Measurements from ENCODE around the gene TMEM94. TPM values are rescaled to one million over a fixed set of nuclear protein-coding genes. Genes with fewer than 3 reads are reported as not detected.

TMEM94 gene
- total RNA-seq, 1 experiment from 2014 or later, result 24.3 TPM

DNA sequence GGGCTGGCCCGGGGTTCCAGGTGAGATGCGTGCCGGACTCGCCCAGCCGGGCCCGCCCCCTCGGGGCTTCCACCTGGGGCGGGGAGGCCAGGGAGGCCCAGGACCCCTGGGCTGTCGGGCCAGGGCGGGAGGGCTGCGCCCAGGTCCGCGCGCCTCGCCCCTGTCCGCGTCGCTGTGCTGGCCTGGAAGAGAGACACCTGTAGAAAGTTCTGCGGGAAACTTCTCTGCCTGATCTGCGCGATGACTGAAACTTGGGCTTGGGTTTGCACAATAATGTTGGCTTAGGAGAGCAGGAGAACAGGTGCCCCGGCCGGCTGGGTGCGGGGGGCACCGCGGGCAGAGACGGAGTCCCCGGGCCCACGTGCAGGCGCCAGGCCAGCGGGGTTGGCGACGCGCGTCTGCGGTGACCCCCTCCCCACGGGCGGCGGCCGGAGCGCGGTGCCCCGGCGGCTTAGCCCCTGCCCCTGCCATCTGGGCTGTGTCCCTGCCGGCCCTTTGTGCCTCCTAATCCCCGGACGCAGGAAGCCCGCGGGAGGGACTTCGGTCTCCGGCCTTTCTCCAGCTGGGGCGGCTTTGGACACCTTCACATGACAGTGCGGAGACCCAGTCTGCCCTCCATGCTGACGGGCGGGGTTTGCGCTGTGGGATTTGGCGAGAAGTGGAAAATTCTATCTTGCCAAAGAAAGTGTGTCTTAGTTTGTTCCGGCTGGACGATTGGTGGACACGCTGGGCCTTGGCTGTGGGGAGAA is 69.5 kb downstream of the TMEM94 start:
- no peak for DNase-seq (ENCODE audit: low spot score)

DNA sequence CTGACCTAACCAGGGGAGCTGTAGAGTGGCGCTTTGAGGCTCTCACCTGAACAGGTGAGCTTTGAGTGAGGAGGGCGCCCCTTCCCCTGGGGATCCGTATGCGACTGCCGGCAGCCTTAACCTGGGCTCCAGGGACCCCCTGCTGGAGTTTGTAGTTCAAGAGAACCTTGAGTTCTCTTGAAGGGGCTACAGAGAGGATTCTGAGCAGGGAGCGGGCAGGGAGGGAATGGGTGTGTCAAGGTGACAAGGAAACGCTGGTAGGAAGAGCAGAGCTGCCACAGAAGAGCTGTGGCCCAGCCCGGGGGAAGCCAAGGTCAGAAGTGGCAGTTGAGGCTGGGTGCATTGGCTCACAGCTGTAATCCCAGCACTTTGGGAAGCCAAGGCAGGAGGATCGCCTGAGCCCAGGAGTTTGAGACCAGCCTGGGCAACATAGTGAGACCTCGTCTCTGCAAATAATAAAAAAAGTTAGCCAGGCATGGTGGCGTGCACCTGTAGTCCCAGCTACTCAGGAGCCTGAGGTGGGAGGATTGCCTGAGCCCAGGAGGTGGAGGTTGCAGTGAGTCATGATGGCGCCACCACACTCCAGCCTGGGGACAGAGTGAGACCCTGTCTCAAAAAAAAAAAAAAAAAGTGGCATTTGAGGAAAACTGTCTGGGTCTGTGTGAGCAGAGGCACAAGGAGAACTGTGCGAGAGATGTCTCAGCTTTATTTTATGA is 70.3 kb downstream of the TMEM94 start:
- DNase-seq (ENCODE audit: low spot score), result no peak

DNA sequence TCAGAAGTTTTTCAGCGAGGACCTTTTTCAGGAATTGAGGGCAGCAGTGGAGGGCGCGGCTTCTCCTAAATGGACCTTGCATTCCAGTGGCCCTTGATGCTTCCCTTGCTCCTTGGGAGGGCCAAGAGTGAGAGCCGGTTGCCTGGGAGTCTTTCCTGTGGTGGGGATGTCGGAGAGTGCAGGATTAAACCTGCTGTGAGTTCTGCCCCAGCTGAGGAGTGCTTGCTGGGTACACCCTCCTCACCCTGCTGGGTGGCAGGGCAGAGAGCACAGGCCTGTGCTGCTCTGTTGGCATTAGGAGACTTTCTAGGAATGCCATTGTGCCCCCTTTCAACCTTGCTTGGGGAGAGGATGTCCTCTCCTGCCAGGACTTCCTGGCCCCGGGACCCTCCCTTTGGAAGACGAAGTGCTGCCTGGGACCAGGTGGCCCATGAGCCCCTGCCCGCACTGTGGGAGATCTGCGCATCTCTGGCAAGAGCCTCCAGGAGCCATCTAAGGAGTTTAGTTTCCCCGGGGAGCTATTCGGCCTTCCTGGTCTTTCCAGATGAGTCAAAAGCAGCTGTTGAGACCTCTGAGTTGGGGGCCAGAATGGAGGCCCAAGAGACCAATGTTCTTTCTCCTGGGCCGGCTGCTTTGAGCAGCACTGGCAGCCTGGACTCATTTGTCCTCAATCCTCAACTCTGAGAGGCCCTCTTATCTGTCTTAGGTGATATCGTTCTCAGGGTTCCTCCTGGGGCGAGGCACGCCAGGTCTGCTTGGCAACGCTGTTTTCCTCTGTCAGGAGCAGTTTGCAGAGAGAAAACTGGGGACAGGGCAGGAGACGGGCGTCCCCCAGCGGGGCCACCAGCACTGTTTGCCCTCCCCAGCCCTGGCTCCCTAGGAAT is 74.6 kb downstream of the TMEM94 start:
- no peak for DNase-seq (ENCODE audit: low spot score)

DNA sequence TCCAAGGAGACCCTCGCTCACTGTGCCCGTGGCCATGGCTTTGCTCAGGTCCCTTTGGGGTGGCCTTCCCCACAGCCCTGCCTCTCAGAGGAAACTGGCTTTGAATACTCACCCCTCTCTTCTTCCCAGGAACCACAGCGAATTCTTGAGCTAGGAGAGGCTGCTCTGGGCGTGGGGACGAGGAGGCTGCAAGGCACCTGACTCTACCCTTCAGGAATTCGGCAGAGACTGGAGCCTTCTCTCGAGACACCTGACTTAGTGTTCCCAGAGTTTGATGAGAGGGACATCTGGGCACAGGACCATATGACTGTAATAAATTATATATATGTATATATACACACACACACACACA is 75.3 kb downstream of the TMEM94 start:
- DNase-seq (ENCODE audit: low spot score), result no peak

DNA sequence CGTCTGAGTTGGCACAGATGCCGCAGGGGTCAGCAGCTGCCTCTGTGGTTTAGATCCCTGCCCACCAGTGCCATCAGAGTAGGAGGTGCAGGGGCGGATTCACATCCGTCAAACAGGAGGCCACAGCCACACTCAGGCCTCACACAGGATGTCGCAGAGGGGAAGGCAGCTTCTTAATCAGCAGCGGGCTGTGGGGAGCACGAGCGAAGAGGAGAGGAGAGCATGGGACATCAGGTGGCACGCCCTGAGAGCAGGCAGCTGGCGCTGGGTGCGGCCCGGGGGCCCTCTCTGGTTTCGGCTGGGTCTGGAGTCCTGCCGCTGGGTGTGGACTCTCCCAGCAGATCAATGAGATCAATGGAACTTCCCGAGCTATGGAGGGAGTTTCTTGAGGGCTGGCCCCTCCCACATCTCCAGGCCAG is 78.7 kb downstream of the TMEM94 start:
- DNase-seq (ENCODE audit: low spot score), result no peak

DNA sequence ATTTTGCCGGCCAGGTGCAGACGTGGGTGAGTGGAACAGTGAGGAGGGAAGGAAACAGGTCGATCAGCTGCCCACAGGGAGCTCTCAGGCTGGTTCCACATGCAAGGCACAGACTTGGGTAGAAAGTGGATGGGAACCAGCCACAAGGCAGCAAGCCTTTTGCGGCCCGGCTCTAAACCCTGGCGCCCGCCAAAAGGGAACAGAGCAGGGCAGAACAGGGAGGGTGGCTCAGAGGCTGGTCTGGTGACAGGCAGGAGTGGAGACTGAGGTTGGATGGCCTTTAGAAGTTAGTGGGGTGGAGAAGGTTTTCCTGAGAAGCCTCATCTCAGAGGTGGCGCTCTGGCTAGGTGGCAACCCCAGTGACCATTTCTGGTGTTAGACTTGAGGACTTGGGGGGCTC is 79.4 kb downstream of the TMEM94 start:
- no peak for DNase-seq (ENCODE audit: low spot score)

DNA sequence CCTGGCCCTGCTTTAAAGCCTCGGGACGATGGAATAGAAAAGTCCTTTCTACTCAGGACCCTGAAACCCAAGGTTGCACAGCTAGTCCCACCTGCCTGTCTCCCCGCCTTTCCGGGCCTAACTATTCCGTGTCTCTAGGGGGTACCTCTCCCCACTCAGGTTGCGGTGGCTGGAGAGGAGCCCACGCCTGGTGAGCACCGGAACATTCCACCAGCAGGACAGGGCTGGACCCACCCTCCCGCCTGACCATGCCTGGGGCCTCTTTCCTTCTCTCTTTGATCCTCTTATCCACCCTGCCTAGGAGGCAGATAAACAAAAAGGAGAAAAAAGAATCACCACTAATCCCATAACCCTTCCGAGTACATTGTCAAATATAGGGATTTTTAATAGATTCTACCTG is 79.9 kb downstream of the TMEM94 start:
- DNase-seq (ENCODE audit: low spot score), result no peak

DNA sequence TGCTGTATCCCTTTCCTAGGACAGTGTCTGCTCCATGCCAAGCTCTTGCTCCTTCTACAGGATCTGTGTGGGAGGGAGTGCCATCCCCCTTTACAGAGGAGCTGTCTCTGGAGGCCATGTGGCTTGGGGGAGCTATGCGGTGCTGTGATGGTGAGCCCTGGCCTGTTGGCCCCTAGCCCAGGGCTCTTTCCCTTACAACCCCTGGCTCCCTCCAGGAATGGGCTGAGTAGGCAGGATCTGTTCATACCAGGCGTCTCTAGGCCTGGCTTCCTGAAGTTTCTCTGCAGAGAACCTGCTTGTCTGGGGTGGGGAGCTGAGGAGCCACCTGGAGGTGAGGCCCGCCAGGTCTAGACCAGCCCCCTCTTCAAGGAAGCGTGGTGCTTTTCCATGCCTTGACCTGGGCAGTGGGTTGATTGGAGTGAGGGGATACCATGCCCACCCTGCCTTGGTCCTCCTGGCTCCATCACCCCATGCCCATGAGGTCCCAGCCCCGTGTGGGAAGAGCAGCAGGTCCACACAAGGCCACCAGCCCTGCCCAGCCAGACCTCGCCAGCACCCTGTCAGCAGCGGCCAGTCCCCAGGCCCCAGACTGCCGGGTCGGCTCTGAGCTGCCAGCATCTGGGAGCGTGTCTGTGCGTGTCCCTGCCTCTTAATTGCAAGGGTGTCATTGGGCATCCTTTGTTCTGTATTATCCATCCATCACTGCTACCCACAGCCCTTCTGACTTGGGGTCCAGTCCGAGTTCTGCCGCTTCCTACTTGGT is 83.7 kb downstream of the TMEM94 start:
- DNase-seq (ENCODE audit: low spot score), result no peak

DNA sequence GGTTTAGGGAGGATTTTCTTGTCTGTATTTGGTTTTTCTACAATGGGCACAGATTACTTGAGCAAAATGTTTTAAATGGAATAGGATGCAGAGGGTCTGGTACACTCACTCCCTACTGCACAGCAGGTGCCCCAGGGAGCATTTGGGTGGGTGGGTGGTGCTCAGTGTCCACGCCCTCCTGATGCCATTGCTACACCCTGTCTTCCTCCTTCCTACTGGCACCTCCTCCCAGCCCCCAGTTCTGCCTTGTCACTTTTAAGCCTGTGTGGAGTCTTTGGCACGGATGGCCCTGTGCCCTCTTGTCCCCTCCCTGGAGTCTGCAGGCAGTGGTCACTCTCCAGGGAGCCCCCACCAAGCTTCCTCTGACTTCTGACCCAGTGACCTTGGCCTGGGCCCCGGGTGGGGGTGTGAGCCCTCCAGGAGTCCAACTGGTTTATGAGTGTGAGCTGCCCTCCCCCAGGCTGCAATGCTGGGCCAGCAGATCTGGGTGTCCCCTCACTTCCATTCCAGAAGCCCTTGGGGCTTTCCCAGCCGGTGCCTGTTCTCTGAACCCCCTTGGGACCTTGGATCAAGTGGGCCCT is 84.6 kb downstream of the TMEM94 start:
- DNase-seq (ENCODE audit: low spot score), result no peak

DNA sequence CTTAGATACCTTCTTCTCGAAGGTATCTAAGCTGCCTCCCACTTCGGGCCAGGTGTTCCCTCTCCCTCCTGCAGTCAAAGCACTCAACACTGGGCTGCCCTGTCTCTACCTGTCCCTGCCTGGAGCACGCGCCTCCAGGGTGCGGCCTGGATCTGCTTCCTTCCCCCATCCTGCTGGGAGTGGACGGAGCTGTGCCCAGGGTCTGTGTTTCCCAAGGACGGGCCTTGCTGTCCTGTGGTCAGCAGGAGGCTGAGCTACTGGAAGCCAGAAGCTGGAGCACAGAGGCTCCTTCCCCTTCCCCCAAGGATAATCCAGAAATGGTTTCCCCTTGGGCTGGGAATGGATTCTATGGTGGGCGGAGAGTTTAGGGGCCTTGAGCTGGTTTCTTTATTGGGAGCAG is 85.8 kb downstream of the TMEM94 start:
- no peak for DNase-seq (ENCODE audit: low spot score)

DNA sequence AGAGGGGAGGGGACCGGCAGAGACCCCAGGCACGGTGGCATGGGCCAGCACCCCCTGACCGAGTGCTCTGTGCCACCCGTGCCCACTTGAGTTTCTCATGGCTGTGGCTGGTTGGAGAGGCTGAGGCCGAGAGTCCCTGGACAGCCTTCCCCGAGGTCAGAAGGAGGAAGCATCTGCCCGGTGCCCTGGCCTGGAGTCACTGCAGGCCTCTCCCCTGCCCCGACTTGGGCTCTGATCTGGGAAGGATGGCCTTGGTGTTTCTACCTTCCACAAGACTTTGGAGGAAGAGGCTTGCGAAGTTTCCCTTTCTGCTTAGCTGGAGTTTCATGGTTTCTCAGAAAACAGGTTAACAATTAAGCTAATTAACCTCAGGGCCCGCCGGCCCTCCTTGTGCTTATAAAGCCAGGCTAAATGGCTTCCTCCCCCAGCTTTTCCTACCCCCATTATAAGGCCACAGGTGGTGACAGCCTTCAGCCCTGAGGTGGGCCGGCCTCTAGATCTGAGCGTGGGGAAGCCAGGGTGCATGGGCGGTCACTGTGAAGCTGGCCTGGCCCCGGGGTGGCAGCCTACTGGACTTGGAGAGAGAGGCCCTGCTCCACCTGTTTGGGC is 86.4 kb downstream of the TMEM94 start:
- DNase-seq (ENCODE audit: low spot score), result no peak

DNA sequence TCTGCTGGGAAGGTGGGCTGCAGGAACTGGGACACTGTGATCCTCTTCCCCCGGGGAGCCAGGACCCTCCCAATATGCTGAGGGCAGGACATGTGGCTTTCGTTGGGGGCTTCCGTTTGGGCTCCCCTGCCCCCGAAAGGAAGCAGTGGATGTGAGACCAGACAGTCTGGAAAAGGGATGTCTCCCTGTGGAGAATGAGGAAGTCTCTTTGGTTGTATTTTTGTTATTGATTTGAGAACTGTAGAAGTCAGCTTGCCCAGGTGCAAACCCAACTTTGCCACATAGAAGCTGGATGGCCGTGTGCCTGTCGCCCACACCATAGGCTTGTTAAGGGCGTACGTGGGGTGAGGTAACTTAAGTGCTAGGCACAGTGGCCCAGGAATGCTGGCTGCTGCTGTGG is 87.8 kb downstream of the TMEM94 start:
- DNase-seq (ENCODE audit: low spot score), result no peak

DNA sequence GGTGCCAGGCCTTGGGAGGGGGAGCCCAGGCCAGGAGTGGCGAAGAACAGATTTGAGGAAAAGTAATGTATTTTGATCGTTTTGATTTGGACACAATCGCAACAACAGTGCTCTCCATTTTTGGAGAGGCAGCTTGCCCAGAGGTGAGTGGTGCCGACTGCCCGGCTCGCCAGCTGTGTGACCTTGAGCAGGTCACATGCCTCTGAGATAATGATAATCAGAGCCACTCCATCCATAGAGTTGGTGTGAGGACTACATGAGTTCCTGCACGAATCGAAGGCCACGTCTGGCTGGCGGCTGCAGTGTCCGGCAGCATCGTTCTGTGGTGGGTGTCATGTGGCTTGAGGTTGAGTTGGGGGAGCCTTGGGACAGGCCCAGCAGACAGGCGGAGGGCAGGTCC is 89.7 kb downstream of the TMEM94 start:
- no peak for DNase-seq (ENCODE audit: low spot score)

DNA sequence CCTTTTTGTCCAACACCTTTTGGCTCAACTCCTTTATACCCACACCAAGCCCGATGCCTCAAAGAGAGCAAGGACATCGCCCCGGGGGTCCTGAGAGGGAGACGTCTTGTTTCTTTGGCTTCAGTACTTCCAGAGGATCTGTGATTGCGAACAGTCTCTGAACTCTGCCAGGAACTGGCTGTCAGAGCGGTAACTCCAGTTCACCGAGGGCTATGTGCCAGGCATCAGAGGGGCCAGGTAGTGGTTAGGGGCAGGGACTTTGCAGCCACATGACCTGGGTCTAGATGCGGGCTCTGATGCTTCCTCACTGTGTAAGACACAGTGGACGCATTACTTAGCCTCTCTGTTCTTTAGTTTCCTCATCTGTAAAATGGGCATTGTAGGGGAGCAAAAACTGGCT is 90.7 kb downstream of the TMEM94 start:
- no peak for DNase-seq (ENCODE audit: low spot score)

DNA sequence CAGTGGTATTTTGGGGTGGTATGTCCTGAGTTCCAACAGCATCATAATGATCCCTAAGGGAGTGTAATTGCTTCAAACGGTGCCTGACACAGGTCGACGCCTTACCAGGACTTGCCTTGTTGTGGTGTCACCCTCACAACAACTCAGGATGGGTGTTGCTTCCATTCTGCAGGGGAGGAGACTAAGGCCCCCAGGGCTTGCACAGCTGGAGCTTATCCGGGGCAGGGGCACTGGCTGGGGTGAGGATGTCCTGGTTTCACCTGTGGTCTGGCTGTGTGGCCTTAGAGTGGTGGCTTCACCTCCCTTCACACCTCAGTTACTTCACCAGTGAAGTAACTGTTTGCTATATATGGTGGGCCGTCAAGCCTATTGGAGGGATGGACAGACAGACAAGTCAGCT is 92.4 kb downstream of the TMEM94 start:
- no peak for DNase-seq (ENCODE audit: low spot score)

Other genes starting within 250 kb of the TMEM94 start
- 12.7 and 22.2 TPM in 2 replicates for gene GGA3, start 195.0 kb upstream of the TMEM94 start, total RNA-seq (2014; rRNA removed; shearing (Covaris generic))
- gene MRPS7, start 194.8 kb upstream of the TMEM94 start, total RNA-seq (2014; rRNA removed; shearing (Covaris generic)), result 112 and 116 TPM in 2 replicates
- gene MIF4GD, start 185.4 kb upstream of the TMEM94 start, total RNA-seq (2014; rRNA removed; shearing (Covaris generic)), result 36.0 and 41.6 TPM in 2 replicates
- gene SLC25A19, start 167.2 kb upstream of the TMEM94 start, total RNA-seq (2014; rRNA removed; shearing (Covaris generic)), result 6.8 and 13.1 TPM in 2 replicates
- 83.8 and 107 TPM in 2 replicates for gene GRB2, start 51.0 kb upstream of the TMEM94 start, total RNA-seq (2014; rRNA removed; shearing (Covaris generic))
- gene CASKIN2, start 58.9 kb downstream of the TMEM94 start, total RNA-seq (2014; rRNA removed; shearing (Covaris generic)), result 5.4 and 8.3 TPM in 2 replicates
- 24.1 and 28.6 TPM in 2 replicates for gene TSEN54, start 59.9 kb downstream of the TMEM94 start, total RNA-seq (2014; rRNA removed; shearing (Covaris generic))
- gene LLGL2, start 69.1 kb downstream of the TMEM94 start, total RNA-seq (2014; rRNA removed; shearing (Covaris generic)), result 7.8 and 13.0 TPM in 2 replicates
- 0.02 and 1.1 TPM in 2 replicates for gene MYO15B, start 131.2 kb downstream of the TMEM94 start, total RNA-seq (2014; rRNA removed; shearing (Covaris generic))
- not detected in 2 replicates for gene SMIM5, start 176.8 kb downstream of the TMEM94 start, total RNA-seq (2014; rRNA removed; shearing (Covaris generic))
- 6.4 and 14.3 TPM in 2 replicates for gene RECQL5, start 210.5 kb downstream of the TMEM94 start, total RNA-seq (2014; rRNA removed; shearing (Covaris generic))
- gene SAP30BP, start 210.7 kb downstream of the TMEM94 start, total RNA-seq (2014; rRNA removed; shearing (Covaris generic)), result 107 and 135 TPM in 2 replicates